HG03457 (cell line): ENCODE measurements around the gene C1QTNF9B.

Experiments used
- ATAC-seq: cut with Tn5 transposase; IDR thresholded peaks from one replicate; pipeline ENCODE4 v1.9.1; 2021; ENCODE audit warnings: moderate number of reproducible peaks; ENCODE audit not compliant: unreplicated experiment

C1QTNF9B gene

GRCh38 chr13:23859455-23859854 is 37.8 kb downstream of the C1QTNF9B start:
- no peak for ATAC-seq

DNA sequence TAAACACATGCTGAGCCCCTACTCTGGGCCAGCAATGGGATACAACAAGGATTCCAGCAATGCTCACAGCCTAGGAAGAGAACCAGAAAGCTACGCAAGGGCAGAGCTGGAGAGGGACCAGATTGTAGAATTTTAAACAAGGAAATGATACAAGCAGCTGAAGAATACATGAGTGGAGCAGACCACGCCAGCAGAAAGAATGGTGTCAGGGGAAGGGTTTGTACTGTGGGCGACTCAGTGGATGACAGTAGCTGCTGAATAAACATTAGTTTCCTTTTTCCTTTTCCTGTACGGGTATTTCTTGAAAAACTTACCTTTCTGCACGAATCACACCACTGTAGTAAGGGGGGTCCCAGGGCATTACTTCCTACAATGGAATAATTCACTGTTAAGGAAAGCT is 38.8 kb downstream of the C1QTNF9B start:
- ATAC-seq = no peak

- ATAC-seq = no peak
These were observed 41.1 kb downstream of the C1QTNF9B start for GRCh38 chr13:23856008-23856750.

GRCh38 chr13:23855360-23855759 is 41.9 kb downstream of the C1QTNF9B start:
- no peak for ATAC-seq

GRCh38 chr13:23852351-23852750 is 45.0 kb downstream of the C1QTNF9B start:
- no peak for ATAC-seq

GRCh38 chr13:23851106-23851505 is 46.2 kb downstream of the C1QTNF9B start:
- no peak for ATAC-seq

- ATAC-seq = no peak
These were observed 47.2 kb downstream of the C1QTNF9B start for GRCh38 chr13:23850134-23850533.

DNA sequence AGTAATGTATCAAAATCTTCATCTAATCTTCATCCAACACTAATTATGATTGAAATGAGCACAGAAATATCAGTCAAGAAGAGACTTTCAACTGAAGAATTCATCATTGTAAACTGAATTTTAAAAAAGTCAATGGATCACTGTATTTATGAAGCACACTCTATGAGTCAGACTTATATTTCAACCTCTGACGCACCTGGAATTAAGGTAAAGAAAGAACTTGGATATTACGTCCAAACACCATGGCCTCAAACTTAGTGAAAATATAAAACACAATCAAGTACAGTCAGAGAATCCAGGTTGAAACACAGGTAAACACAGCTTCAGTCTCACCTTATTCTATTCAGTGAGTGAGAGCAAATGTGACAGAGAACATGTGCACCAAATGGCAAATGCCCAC is 47.6 kb downstream of the C1QTNF9B start:
- no peak for ATAC-seq

- ATAC-seq = no peak
These were observed 48.6 kb downstream of the C1QTNF9B start for GRCh38 chr13:23848646-23849141.

DNA sequence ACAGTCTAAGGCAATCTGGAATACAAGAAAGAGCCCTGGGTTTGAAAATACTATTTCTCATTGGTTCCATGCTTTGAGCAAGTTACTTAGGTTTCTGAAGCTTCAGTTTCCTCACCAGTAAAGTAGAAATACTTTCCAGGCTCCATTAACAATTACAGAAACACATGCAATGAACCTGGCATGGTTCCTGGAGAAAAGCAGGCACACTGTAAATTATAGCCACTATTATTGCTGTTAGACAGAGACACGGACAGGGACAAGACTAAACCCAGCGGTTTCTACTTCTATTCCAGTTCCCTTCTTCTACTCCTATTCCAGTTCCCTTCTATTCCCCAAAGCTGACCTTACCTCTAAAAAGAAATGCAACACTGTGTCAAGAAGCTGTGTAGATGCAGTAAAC is 49.3 kb downstream of the C1QTNF9B start:
- no peak for ATAC-seq

DNA sequence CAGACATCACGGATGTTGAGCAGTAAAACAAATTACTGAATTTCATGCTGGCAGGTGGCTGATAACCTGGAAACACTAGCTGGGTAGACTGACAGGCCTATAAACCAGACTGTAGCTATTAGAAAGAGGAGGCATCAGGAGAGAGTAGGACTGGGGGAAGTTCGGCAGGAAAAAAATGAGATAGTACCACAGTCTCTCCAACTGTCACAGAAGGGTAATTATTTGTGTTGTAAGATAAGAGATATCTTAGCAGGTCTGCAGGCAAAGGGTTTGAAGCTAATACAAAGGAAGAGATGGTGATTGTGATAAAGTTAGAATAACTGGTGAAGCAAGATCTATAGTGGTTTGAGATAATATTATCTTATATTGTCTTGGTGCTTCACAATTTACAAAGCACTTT is 49.8 kb downstream of the C1QTNF9B start:
- ATAC-seq = no peak

DNA sequence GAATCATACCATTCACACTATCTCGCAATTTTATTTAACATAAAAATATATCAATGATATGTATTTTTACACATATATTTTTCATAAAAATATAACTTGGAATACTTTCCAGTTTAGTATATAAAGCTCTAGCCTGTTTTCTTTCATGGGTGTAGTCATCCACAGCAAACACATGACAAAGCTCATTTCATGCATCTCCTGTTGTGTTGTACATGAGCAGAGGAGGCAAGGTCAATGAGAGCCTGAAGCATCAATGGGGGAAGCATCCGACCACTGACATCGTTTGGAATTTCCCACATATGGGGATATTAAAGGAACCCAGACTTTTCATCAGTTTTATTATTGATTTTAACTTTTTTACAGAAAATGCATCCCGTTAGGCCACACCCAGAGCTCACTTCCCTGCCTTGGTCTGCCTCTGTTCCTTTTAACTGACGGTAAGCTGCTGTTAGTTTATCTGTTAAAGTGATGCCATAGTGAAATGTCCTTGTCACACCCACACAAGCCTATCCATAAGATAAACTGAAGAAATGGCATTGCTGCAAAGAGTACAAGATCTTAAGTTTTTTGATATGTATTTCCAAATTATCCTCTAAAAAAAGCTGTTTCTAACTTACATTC is 52.1 kb downstream of the C1QTNF9B start:
- ATAC-seq = no peak

DNA sequence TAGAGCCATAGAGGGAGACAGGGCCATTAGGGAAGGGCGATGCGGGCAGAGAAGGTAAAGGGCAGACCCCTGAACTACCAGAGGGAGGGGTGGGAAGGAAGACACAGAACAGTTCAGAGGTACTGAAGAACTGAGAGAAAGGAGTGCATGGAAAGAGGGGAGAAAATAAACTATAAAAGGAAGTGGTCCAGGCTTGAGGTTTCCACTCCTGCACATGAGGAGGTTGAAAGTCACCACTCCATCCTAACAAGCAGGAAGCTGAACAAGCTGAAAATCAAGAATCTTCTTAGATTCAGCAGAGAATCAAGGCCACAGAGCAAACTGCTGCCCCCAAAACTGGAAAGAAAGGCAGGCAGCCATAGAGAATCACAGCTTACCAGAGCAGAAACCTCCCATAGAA is 53.2 kb downstream of the C1QTNF9B start:
- ATAC-seq = no peak

DNA sequence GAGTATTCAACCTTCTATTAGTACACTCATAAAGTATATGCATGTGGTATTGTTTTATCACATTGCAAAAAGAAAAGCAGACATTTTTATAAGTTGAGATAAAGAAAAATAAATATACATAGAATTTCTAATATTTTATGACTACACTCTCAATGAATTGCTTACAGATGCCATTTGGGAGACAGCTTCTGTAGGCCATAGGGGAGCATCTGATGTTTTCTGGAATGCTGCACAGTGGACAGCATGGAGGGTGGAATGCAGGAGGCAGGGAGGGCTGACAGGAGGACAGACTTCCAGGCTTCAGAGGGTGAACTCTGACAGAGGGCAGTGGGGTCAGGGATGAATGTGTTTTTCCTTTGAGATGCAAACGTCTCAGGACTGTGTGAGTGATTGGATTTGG is 53.9 kb downstream of the C1QTNF9B start:
- ATAC-seq = no peak

DNA sequence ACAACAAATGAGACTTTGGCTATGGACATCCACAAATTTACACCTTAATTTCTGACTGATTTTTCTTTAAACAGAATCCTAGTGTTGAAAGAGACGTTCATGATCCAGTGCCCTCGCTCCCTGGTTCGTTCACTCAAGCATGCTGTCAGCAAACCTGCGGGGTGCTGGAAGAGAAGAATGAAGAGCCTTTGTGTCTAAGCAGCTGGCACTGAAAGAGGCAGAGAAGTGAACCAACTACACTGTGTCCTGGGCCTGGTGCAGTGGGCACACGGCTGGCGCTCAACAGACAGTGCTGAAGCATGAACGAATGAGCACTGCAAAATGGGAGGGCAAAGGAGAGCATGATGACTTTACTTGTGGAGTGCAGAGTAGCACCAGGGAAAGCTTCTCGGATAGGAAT is 54.9 kb downstream of the C1QTNF9B start:
- no peak for ATAC-seq
